D721Med (cell line): Measurements from ENCODE around the gene ACAA2.
"Not testable (repeated sequence)": the region's sequence is repeated elsewhere in the genome, so short reads cannot be mapped to it uniquely, and the experiment has no call there.

Experiments
- DNase-seq: peaks from one replicate; pipeline ENCODE4 v3.0.0; 2011; ENCODE audit warnings: low spot score; ENCODE audit not compliant: insufficient read length
- FAIRE-seq: peaks from 2 replicates; lab custom pipeline; 2011; peaks lifted over from hg19 to GRCh38; lab: Jason Lieb, UNC
- CTCF ChIP-seq: IDR thresholded peaks from 2 replicates; pipeline ENCODE4 v1.5.1; 2012; ENCODE audit warnings: mild to moderate bottlenecking, control low read depth; ENCODE audit not compliant: insufficient read depth; ENCODE audit errors: missing control alignments

The ACAA2 gene

DNA sequence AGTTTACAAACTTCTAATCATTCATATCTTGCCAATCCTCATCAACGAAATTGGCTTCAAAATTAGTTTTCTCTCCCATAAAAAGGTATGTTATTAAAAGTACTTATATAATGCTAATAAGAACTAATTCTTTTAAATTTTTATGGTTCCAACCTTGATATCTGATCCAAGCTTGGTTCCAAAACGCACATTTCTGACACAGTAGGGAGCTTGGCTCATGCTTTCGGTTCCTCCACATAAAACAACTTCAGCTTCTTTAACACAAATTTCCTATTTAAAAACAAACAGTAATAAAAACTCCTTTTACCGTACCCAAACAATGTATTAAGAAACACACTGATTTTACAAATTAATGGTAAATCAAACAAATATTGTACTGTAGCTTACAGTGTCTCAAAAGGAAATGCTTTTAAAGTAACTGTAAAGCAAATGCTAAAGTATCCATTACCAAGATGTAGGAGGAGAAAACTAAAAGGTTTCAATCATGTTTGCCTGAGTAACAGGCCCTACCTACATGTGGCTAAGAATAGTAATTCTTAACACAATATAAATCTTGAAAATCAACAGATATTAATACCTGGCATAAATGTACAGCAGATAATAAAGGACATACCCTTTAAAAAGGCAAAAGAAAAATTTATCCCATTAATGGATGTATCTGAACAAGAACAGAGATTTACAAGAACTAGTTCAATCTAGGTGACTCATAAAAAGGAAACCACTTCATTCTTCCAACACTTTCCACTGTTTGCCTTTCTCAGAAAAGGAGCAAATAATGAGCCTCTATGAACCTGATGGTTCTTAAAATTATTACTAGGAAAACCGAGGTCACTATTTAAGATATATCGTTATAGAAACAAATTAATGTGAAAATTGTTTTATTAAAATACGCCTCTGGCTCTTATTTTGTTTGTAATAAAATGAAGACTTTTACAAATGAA is 17.5 kb downstream of the ACAA2 start:
- DNase-seq: no peak
- peak; percentile 71 for FAIRE-seq
- no peak for TF ChIP-seq CTCF

- no peak for TF ChIP-seq CTCF
- DNase-seq (no peak), FAIRE-seq (no peak)
These were observed 18.6 kb downstream of the ACAA2 start for GRCh38 chr18:49794743-49795142.

DNA sequence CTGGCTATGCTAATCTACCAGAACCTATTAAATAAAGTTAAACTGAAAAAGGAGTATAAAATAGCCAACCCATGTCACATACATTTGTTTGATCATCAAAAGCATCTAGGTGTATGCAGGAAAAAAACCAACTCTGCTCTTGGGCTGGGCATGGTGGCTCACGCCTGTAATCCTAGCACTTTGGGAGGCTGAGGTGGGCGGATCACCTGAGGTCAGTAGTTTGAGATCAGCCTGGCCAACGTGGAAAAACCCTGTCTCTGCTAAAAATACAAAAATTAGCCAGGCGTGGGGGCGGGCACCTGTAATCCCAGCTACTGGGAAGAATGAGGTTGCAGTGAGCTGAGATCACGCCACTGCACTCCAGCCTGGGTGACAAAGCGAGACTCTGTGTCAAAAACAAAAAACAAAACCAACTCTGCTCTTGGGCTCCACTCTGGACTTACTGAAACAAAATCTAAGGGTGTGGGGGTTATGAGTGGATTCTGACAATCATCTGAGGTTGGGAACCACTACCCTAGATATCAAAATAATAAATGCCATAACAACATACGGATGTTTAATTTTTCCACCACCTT is 23.7 kb downstream of the ACAA2 start:
- not testable (repeated sequence) for DNase-seq, FAIRE-seq

DNA sequence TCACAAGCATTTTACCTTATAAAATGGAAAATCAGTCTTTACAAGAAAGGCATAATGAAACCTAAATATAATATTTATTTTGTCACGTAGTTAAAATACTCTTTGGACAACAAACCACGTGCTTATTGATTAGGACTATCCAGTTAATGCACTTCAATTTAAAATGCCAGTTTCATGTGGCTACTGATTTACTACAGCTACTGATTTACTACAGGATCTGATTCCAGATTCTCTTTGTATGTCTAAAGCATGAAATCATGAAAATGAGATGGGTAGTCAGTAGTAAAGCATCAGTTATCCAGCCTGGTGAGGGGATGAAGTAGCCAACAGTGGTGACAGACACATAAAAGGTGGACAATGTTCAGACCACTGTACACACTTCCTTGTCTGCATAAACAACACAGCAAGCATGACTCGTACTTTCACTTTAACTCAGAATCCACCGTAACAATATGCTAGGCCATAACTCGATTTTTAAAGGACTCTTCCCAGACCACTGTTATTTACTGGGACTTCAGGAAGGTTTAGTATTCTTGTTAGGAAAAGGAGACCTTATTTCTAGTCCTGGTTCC is 24.9 kb downstream of the ACAA2 start:
- peak; percentile 55 for FAIRE-seq
- no peak for DNase-seq

DNA sequence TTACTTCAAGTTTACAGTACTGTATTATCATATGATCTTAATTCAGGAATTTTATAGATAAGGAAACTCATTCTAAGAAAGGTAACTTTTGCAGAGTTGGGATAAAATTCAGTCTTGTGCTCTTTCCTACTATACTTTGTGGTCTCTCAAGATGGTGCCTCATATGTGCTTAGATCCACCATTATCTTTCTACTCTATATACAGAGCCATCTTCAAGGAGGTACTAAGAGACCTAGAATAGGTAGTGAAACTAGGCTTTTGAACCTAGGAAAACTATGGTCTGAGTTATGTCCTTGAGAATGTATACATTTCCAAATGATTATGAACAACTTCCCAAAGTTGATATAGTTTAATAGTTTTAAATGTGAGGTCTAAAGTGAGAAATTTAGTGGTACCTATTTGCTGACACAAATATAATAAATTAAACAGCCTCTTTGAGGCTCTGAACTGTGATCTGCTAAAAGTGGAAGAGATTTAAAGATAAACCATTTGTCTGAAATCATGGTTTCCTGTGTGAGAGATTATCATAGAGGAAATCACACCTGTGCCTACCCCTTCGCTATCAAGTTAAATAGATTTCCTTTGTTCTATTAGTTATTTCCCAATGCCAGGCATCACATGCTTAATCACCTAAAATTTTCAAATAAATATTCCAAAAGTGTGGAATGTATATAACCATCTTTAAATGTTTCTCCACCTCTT is 27.2 kb downstream of the ACAA2 start:
- DNase-seq (no peak), FAIRE-seq (no peak)
- no peak for TF ChIP-seq CTCF

More for the DNA sequence above, 24.9 kb downstream of the ACAA2 start:
- no peak for TF ChIP-seq CTCF

- TF ChIP-seq CTCF: no peak
- FAIRE-seq (no peak), DNase-seq (no peak)
These were observed 28.7 kb downstream of the ACAA2 start for GRCh38 chr18:49784427-49785185.

GRCh38 chr18:49783631-49784030 is 29.7 kb downstream of the ACAA2 start:
- not testable (repeated sequence) for DNase-seq, FAIRE-seq
